Neural cell (in vitro differentiated cells): Measurements from ENCODE around the gene TBCA. TPM values are rescaled to one million over a fixed set of nuclear protein-coding genes. Genes with fewer than 3 reads are reported as not detected.

ENCODE experiments used
- H2AFZ ChIP-seq: fragments of 200-600, 300-800 bp; sonication (generic), shearing (Covaris generic); 2 replicates; pipeline ENCODE4 v1.6.0; 2014; ENCODE audit warnings: low read depth, mild to moderate bottlenecking, antibody characterized with exemption, low read length, moderate library complexity
- H3F3A ChIP-seq: fragments of 200-600 bp; shearing (Covaris generic); 2 replicates; pipeline ENCODE4 v1.6.1; 2016; ENCODE audit warnings: mild to moderate bottlenecking, moderate library complexity, mixed read lengths, antibody characterized with exemption, low read length; ENCODE audit not compliant: insufficient read depth, poor library complexity, severe bottlenecking
- H3K27ac ChIP-seq: fragments of 200-600, 300-800 bp; sonication (generic), shearing (Covaris generic); 2 replicates; pipeline ENCODE4 v1.5.1; 2014; ENCODE audit warnings: mild to moderate bottlenecking, low read length, moderate library complexity
- H3K27me3 ChIP-seq: fragments of 300-800, 200-600 bp; sonication (generic), shearing (Covaris generic); 2 replicates; pipeline ENCODE4 v1.6.0; 2014; ENCODE audit warnings: mild to moderate bottlenecking, low read depth, low read length, moderate library complexity; ENCODE audit not compliant: insufficient read depth
- H3K36me3 ChIP-seq: fragments of 300-800, 200-600 bp; sonication (generic), shearing (Covaris generic); 2 replicates; pipeline ENCODE4 v1.5.1; 2014; ENCODE audit warnings: mild to moderate bottlenecking, antibody characterized with exemption, low read length, moderate library complexity; ENCODE audit not compliant: insufficient read depth
- H3K4me2 ChIP-seq: fragments of 300-800, 200-600 bp; sonication (generic), shearing (Covaris generic); 2 replicates; pipeline ENCODE4 v1.6.0; 2014; ENCODE audit warnings: mild to moderate bottlenecking, low read length
- H3K4me3 ChIP-seq: fragments of 300-800, 200-600 bp; sonication (generic), shearing (Covaris generic); 2 replicates; pipeline ENCODE4 v1.5.1; 2014; ENCODE audit warnings: mild to moderate bottlenecking, low read length, moderate library complexity
- H3K79me2 ChIP-seq: fragments of 200-600 bp; shearing (Covaris generic); replicated peaks from 2 replicates; pipeline ENCODE4 v1.6.0; 2014; ENCODE audit warnings: mild to moderate bottlenecking, low read length, moderate library complexity; ENCODE audit not compliant: insufficient read depth
- H3K9ac ChIP-seq: fragments of 300-800, 200-600 bp; sonication (generic), shearing (Covaris generic); 2 replicates; pipeline ENCODE4 v1.6.1; 2016; ENCODE audit warnings: mild to moderate bottlenecking, low read length, mixed read lengths
- H3K9me2 ChIP-seq: fragments of 200-600 bp; shearing (Covaris generic); 2 replicates; pipeline ENCODE4 v1.6.1; 2016; ENCODE audit warnings: mild to moderate bottlenecking, low read length, mixed read lengths; ENCODE audit not compliant: insufficient read depth
- H3K9me3 ChIP-seq: fragments of 200-600, 300-800 bp; sonication (generic), shearing (Covaris generic); 2 replicates; pipeline ENCODE4 v1.6.1; 2016; ENCODE audit warnings: mild to moderate bottlenecking, mixed run types, low read length, moderate library complexity, mixed read lengths
- H4K20me1 ChIP-seq: fragments of 200-600 bp; shearing (Covaris generic); 2 replicates; pipeline ENCODE4 v1.6.1; 2016; ENCODE audit warnings: mild to moderate bottlenecking, mixed run types; ENCODE audit not compliant: insufficient read depth
- EP300 ChIP-seq: fragments of 450-650 bp; conservative IDR thresholded peaks from 2 replicates; pipeline ENCODE4 v1.6.1; 2014; ENCODE audit warnings: antibody characterized with exemption, mild to moderate bottlenecking, moderate library complexity; ENCODE audit not compliant: poor library complexity, severe bottlenecking
- EZH2 ChIP-seq: fragments of 200-600, 300-800 bp; shearing (Covaris generic), sonication (generic); IDR thresholded peaks from 2 replicates; pipeline ENCODE4 v1.6.1; 2014; ENCODE audit warnings: antibody characterized with exemption, low read length, borderline replicate concordance, mild to moderate bottlenecking; ENCODE audit not compliant: insufficient read depth, poor library complexity, severe bottlenecking
- MXI1 ChIP-seq: fragments of 450-650 bp; conservative IDR thresholded peaks from 2 replicates; pipeline ENCODE4 v1.6.1; 2014; ENCODE audit warnings: antibody characterized with exemption, mild to moderate bottlenecking; ENCODE audit not compliant: poor library complexity, severe bottlenecking
- POLR2AphosphoS5 ChIP-seq: IDR thresholded peaks from 2 replicates; pipeline ENCODE4 v1.6.1; 2012
- RAD21 ChIP-seq: fragments of 450-650 bp; conservative IDR thresholded peaks from 2 replicates; pipeline ENCODE4 v1.6.1; 2014; ENCODE audit warnings: antibody characterized with exemption, mild to moderate bottlenecking, moderate library complexity
- SMC3 ChIP-seq: fragments of 450-650 bp; conservative IDR thresholded peaks from 2 replicates; pipeline ENCODE4 v1.6.1; 2014; ENCODE audit warnings: antibody characterized with exemption, mild to moderate bottlenecking, moderate library complexity; ENCODE audit not compliant: poor library complexity
- TAF1 ChIP-seq: IDR thresholded peaks from 2 replicates; pipeline ENCODE4 v1.6.1; 2012; ENCODE audit warnings: low read depth
- polyA plus RNA-seq: library from polyadenylated mRNA; depleted of rRNA; stranded (reverse); fragments of >200 nt; gene quantifications from 2 replicates; pipeline ENCODE4 v1.2.3, GENCODE V29; 2014
- TF ChIP-seq, protein P1 (sequence below): fragments of 450-650 bp; IDR thresholded peaks from 2 replicates; pipeline ENCODE4 v1.5.1; 2014; ENCODE audit warnings: antibody characterized with exemption, mild to moderate bottlenecking, moderate library complexity; ENCODE audit not compliant: poor library complexity, severe bottlenecking
- TF ChIP-seq, protein P2 (sequence below): IDR thresholded peaks from 2 replicates; pipeline ENCODE4 v1.6.1; 2012; ENCODE audit warnings: borderline replicate concordance

TBCA gene
- polyA plus RNA-seq, 1 donor from 2014 or later: 481 TPM

DNA sequence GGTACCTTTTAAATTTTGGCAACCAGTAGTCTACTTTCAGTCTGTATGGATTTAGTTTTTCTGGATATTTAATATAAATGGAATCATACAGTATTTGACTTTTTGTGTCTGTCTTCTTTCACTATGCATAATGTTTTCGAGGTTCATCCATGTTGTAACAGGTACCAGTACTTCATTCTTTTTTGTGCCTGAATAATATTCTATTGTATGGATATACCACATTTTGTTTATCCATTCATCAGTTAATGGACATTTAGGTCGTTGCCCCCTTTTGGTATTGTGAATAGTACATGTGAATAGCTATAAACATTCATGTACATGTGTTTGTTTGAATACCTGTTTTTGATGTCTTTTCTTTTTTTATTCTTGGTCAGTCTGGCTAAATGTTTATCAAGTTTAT is 19.1 kb upstream of the TBCA start:
- Histone ChIP-seq H3K9me3 (no peaks in the 10 kb centered on the region), H3K4me2 (no peak overlapping the region), H3F3A (no peaks in the 10 kb centered on the region), H3K4me3 (no peak overlapping the region), H2AFZ (no peak overlapping the region), H3K27ac (no peak overlapping the region), H3K79me2 (no peaks in the 10 kb centered on the region), H4K20me1 (no peaks in the 10 kb centered on the region), H3K27me3 (no peaks in the 10 kb centered on the region), H3K9me2 (no peaks in the 10 kb centered on the region), H3K9ac (no peak overlapping the region), H3K36me3 (no peaks in the 10 kb centered on the region)
- TF ChIP-seq RAD21: no peak
- TF ChIP-seq EZH2: no peak
- TF ChIP-seq MXI1: no peak
- no peak for TF ChIP-seq SMC3
- TF ChIP-seq, protein P1, sequence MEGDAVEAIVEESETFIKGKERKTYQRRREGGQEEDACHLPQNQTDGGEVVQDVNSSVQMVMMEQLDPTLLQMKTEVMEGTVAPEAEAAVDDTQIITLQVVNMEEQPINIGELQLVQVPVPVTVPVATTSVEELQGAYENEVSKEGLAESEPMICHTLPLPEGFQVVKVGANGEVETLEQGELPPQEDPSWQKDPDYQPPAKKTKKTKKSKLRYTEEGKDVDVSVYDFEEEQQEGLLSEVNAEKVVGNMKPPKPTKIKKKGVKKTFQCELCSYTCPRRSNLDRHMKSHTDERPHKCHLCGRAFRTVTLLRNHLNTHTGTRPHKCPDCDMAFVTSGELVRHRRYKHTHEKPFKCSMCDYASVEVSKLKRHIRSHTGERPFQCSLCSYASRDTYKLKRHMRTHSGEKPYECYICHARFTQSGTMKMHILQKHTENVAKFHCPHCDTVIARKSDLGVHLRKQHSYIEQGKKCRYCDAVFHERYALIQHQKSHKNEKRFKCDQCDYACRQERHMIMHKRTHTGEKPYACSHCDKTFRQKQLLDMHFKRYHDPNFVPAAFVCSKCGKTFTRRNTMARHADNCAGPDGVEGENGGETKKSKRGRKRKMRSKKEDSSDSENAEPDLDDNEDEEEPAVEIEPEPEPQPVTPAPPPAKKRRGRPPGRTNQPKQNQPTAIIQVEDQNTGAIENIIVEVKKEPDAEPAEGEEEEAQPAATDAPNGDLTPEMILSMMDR: no peak
- TF ChIP-seq POLR2AphosphoS5: no peak
- TF ChIP-seq, protein P2, sequence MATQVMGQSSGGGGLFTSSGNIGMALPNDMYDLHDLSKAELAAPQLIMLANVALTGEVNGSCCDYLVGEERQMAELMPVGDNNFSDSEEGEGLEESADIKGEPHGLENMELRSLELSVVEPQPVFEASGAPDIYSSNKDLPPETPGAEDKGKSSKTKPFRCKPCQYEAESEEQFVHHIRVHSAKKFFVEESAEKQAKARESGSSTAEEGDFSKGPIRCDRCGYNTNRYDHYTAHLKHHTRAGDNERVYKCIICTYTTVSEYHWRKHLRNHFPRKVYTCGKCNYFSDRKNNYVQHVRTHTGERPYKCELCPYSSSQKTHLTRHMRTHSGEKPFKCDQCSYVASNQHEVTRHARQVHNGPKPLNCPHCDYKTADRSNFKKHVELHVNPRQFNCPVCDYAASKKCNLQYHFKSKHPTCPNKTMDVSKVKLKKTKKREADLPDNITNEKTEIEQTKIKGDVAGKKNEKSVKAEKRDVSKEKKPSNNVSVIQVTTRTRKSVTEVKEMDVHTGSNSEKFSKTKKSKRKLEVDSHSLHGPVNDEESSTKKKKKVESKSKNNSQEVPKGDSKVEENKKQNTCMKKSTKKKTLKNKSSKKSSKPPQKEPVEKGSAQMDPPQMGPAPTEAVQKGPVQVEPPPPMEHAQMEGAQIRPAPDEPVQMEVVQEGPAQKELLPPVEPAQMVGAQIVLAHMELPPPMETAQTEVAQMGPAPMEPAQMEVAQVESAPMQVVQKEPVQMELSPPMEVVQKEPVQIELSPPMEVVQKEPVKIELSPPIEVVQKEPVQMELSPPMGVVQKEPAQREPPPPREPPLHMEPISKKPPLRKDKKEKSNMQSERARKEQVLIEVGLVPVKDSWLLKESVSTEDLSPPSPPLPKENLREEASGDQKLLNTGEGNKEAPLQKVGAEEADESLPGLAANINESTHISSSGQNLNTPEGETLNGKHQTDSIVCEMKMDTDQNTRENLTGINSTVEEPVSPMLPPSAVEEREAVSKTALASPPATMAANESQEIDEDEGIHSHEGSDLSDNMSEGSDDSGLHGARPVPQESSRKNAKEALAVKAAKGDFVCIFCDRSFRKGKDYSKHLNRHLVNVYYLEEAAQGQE: no peak
- TF ChIP-seq TAF1: no peak
- no peak for TF ChIP-seq EP300

DNA sequence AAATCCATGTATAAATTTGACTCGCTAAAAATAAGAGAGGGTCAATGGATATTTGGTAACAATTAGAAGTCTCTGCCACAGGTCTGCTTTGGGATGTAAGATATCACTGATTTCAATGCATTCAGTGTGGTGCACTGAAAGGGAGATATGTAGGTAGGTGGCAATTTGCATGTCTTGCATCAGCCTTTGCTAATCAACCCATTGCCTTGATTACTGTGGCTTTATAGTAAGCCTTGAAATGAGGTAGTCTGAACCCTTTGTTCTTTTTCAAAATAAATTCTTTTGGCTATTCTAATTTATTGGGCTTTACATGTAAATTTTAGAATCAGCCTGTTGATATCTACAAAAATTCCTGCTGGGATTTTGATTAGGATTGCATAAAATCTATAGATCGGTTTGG is 15.8 kb upstream of the TBCA start:
- Histone ChIP-seq H3K9me2 (no peaks in the 10 kb centered on the region), H3F3A (no peaks in the 10 kb centered on the region), H3K4me2 (no peak overlapping the region), H3K4me3 (no peak overlapping the region), H4K20me1 (no peaks in the 10 kb centered on the region), H3K27me3 (no peaks in the 10 kb centered on the region), H3K79me2 (no peaks in the 10 kb centered on the region), H3K9me3 (no peaks in the 10 kb centered on the region), H3K36me3 (no peaks in the 10 kb centered on the region), H3K9ac (no peak overlapping the region), H2AFZ (no peak overlapping the region), H3K27ac (no peak overlapping the region)
- no peak for TF ChIP-seq TAF1
- TF ChIP-seq, protein P1: no peak
- TF ChIP-seq, protein P2: no peak
- TF ChIP-seq SMC3: no peak
- TF ChIP-seq EP300: no peak
- no peak for TF ChIP-seq EZH2
- no peak for TF ChIP-seq MXI1
- no peak for TF ChIP-seq RAD21
- TF ChIP-seq POLR2AphosphoS5: no peak
